AG10803 (cell line): ENCODE measurements around the gene PCDHA4.
"Not testable (repeated sequence)": the region's sequence is repeated elsewhere in the genome, so short reads cannot be mapped to it uniquely, and the experiment has no call there.

Experiments used
- DNase-seq: peaks from one replicate; pipeline ENCODE4 v3.0.0; 2010; ENCODE audit warnings: low read depth
- H3K4me3 ChIP-seq: 2 replicates; pipeline ENCODE4 v1.5.1; 2011; ENCODE audit warnings: mild to moderate bottlenecking, low read length, control low read depth
- CTCF ChIP-seq: conservative IDR thresholded peaks from 2 replicates; pipeline ENCODE4 v1.5.1; 2011; ENCODE audit warnings: mild to moderate bottlenecking, low read length, control low read depth, inconsistent platforms

Gene PCDHA4

GRCh38 chr5:140827704-140828361 is 21.0 kb downstream of the PCDHA4 start, which contains the start of gene PCDHA6:
PCDHA6 (plus strand) TSS chr5:140827960; CDS start chr5:140828092, 132 bp downstream.
- no peak for DNase-seq
- TF ChIP-seq CTCF: 0 out of 2 replicates have a peak, but pooled peaks have one; percentile 15
- H3K4me3 ChIP-seq: no peak within 1 kb of the TSS; the same call in 1 of the 2 replicates

GRCh38 chr5:140828362-140828737 is 21.5 kb downstream of the PCDHA4 start:
- no peak for TF ChIP-seq CTCF
- H3K4me3 ChIP-seq: no peak overlapping the region
- DNase-seq: no peak

- not testable (repeated sequence) for DNase-seq, H3K4me3 ChIP-seq
Measured at GRCh38 chr5:140829511-140830501, 22.9 kb downstream of the PCDHA4 start.

GRCh38 chr5:140833993-140834392 is 27.1 kb downstream of the PCDHA4 start, which contains the start of gene PCDHA7:
PCDHA7 (plus strand) TSS chr5:140834269; CDS start chr5:140834384, 115 bp downstream.
- peak; percentile 18; the same call in 1 of the 2 replicates for TF ChIP-seq CTCF
- peak; percentile 35 for DNase-seq
- peak within 1 kb of the TSS; percentile 32 for H3K4me3 ChIP-seq

GRCh38 chr5:140834439-140835008 is 27.7 kb downstream of the PCDHA4 start:
- H3K4me3 ChIP-seq: peak overlapping the region; percentile 32
- DNase-seq: not testable (repeated sequence)

GRCh38 chr5:140835622-140836510 is 29.0 kb downstream of the PCDHA4 start:
- no peak for DNase-seq
- H3K4me3 ChIP-seq: no peak overlapping the region
- no peak for TF ChIP-seq CTCF
